Measurements from ENCODE around the gene AGBL4.

- TF ChIP-seq CTCF (IDR thresholded peaks at IDR 0.05; ENCODE audit: borderline replicate concordance, extremely low read depth, low read length, poor library complexity, severe bottlenecking) = no peak
- no peak for TF ChIP-seq EZH2 (IDR thresholded peaks at IDR 0.05; ENCODE audit: borderline replicate concordance, low read depth, low read length, severe bottlenecking)
Observed at GRCh38 chr1:50060279-50060678, 36.5 kb upstream of the AGBL4 start.
